OCI-LY7 (cell line): Measurements from ENCODE around the gene TPCN2. TPM values are rescaled to one million over a fixed set of nuclear protein-coding genes. Genes with fewer than 3 reads are reported as not detected.

Source experiments
- BruUV-seq: library from RNA; stranded (reverse); fragments of 400-500 nt; replicated peaks from 2 replicates; lab custom pipeline; 2021; lab: Mats Ljungman, UMichigan
- CTCF ChIA-PET: fragments of 300-600 bp; sonication (Branson Sonifier 250); formaldehyde crosslinking; loops from one replicate; lab custom pipeline; 2022; ENCODE audit warnings: antibody characterized with exemption; ENCODE audit not compliant: unreplicated experiment; lab: Charles Lee
- POLR2A ChIA-PET: fragments of 300-600 bp; sonication (Branson Sonifier 250); formaldehyde crosslinking; loops from one replicate; lab custom pipeline; 2022; ENCODE audit warnings: antibody characterized with exemption; lab: Charles Lee
- DNase-seq: peaks from one replicate; pipeline ENCODE4 v3.0.0-alpha.2; 2015; ENCODE audit warnings: low spot score
- H2AFZ ChIP-seq: fragments of 200-600 bp; sonication (generic), shearing (Covaris generic); 2 replicates; pipeline ENCODE4 v1.6.1; 2014; ENCODE audit warnings: mild to moderate bottlenecking, antibody characterized with exemption, low read length, moderate library complexity
- H3K27ac ChIP-seq: fragments of 200-600 bp; sonication (generic); 2 replicates; pipeline ENCODE4 v1.5.1; 2014; ENCODE audit warnings: mixed run types, low read depth, mild to moderate bottlenecking, moderate library complexity, low read length, inconsistent platforms; ENCODE audit not compliant: poor library complexity, severe bottlenecking
- H3K36me3 ChIP-seq: fragments of 200-600 bp; sonication (generic); 2 replicates; pipeline ENCODE4 v1.6.1; 2014; ENCODE audit warnings: mild to moderate bottlenecking, antibody characterized with exemption, low read length, moderate library complexity, mixed read lengths; ENCODE audit not compliant: insufficient read depth
- H3K4me1 ChIP-seq: fragments of 200-600 bp; sonication (generic); 2 replicates; pipeline ENCODE4 v1.5.1; 2014; ENCODE audit warnings: mild to moderate bottlenecking, low read length; ENCODE audit not compliant: insufficient read depth, poor library complexity, severe bottlenecking
- H3K4me2 ChIP-seq: fragments of 200-600 bp; sonication (generic); 2 replicates; pipeline ENCODE4 v1.6.1; 2014; ENCODE audit warnings: mild to moderate bottlenecking, low read length
- H3K4me3 ChIP-seq: fragments of 200-600 bp; sonication (generic); 2 replicates; pipeline ENCODE4 v1.5.1; 2014; ENCODE audit warnings: mild to moderate bottlenecking, low read depth, low read length; ENCODE audit not compliant: poor library complexity, severe bottlenecking
- H3K79me2 ChIP-seq: fragments of 200-600 bp; sonication (generic); 2 replicates; pipeline ENCODE4 v1.6.1; 2016; ENCODE audit warnings: low read depth, mild to moderate bottlenecking, low read length, moderate library complexity, mixed read lengths; ENCODE audit not compliant: insufficient read depth
- H3K9me2 ChIP-seq: fragments of 200-600 bp; sonication (generic); 2 replicates; pipeline ENCODE4 v1.6.1; 2016; ENCODE audit warnings: mild to moderate bottlenecking, low read length, mixed read lengths; ENCODE audit not compliant: insufficient read depth
- H3K9me3 ChIP-seq: fragments of 200-600 bp; sonication (generic); 2 replicates; pipeline ENCODE4 v1.6.1; 2014; ENCODE audit warnings: mild to moderate bottlenecking, mixed run types, low read length, mixed read lengths
- H4K20me1 ChIP-seq: fragments of 200-600 bp; sonication (generic); 2 replicates; pipeline ENCODE4 v1.6.1; 2014; ENCODE audit warnings: mild to moderate bottlenecking, antibody characterized with exemption, low read length, moderate library complexity, mixed read lengths; ENCODE audit not compliant: insufficient read depth
- CTCF ChIP-seq: fragments of 200-600 bp; sonication (generic); conservative IDR thresholded peaks from 2 replicates; pipeline ENCODE4 v1.5.1; 2014; ENCODE audit warnings: mild to moderate bottlenecking, antibody characterized with exemption, low read length, moderate library complexity, mixed read lengths
- EZH2phosphoT487 ChIP-seq: fragments of 200-600 bp; sonication (generic); IDR thresholded peaks from 2 replicates; pipeline ENCODE4 v1.6.1; 2018; ENCODE audit warnings: low read depth, borderline replicate concordance, mild to moderate bottlenecking, mixed run types, antibody characterized with exemption, low read length, moderate library complexity, mixed read lengths
- intact Hi-C: fragments of 100-400 bp; cut with micrococcal nuclease; formaldehyde crosslinking; loops from one replicate; pipeline ENCODE4 v1.10.0; 2022; ENCODE audit not compliant: unreplicated experiment
- total RNA-seq, 2 experiments: library from RNA; depleted of rRNA in 1 of 2; stranded (reverse); fragments of >200 nt in 1 of 2; shearing (Covaris generic) in 1 of 2; gene quantifications; 2 replicates each; pipeline ENCODE4 v1.2.3, GENCODE V29; 2014 to 2022

The TPCN2 gene
- total RNA-seq, 2 experiments from 2014 or later, result 21.5 to 65.2 TPM

- peaks cover 3% of the 10 kb centered on the region; the same call in 1 of the 2 replicates for H3K9me3 ChIP-seq
- peaks cover 13% of the 10 kb centered on the region for H3K36me3 ChIP-seq
- H3K4me1 ChIP-seq, result no peaks in the 10 kb centered on the region
- ChIA-PET POLR2A (no interaction called here), CTCF (no interaction called here)
- no peak overlapping the region for H3K27ac ChIP-seq
- H3K9me2 ChIP-seq, result no peaks in the 10 kb centered on the region
- no peak for DNase-seq
- intact Hi-C loops, result no loop called here
- H3K4me2 ChIP-seq, result no peak overlapping the region
- H4K20me1 ChIP-seq, result no peaks in the 10 kb centered on the region
- TF ChIP-seq EZH2phosphoT487 (no peak), CTCF (no peak)
- no peaks in the 10 kb centered on the region for H3K79me2 ChIP-seq
- no peak overlapping the region for H3K4me3 ChIP-seq
- no peak overlapping the region for H2AFZ ChIP-seq
- no TSS peak for BruUV-seq
These were observed 47.7 kb downstream of the TPCN2 start for GRCh38 chr11:69096473-69096872.

- Histone ChIP-seq H3K9me3 (no peaks in the 10 kb centered on the region), H3K9me2 (no peaks in the 10 kb centered on the region), H3K79me2 (no peaks in the 10 kb centered on the region), H2AFZ (no peak overlapping the region), H3K4me3 (no peak overlapping the region), H3K4me1 (no peaks in the 10 kb centered on the region), H4K20me1 (no peaks in the 10 kb centered on the region), H3K27ac (no peak overlapping the region), H3K36me3 (0 out of 2 replicates have a peak, but pooled peaks cover 6% of the 10 kb centered on the region), H3K4me2 (no peak overlapping the region)
- no TSS peak for BruUV-seq
- ChIA-PET POLR2A (no interaction called here), CTCF (no interaction called here)
- DNase-seq, result no peak
- TF ChIP-seq CTCF, result no peak
- TF ChIP-seq EZH2phosphoT487, result no peak
- intact Hi-C loops, result no loop called here
These were observed 48.5 kb downstream of the TPCN2 start for GRCh38 chr11:69097263-69097662.

GRCh38 chr11:69099180-69099579 is 50.4 kb downstream of the TPCN2 start:
- no TSS peak for BruUV-seq
- POLR2A ChIA-PET, result no interaction called here
- Histone ChIP-seq H3K79me2 (no peaks in the 10 kb centered on the region), H4K20me1 (no peaks in the 10 kb centered on the region), H3K4me3 (no peak overlapping the region), H3K9me2 (no peaks in the 10 kb centered on the region), H3K4me2 (no peak overlapping the region), H3K9me3 (no peaks in the 10 kb centered on the region), H3K27ac (no peak overlapping the region), H3K4me1 (no peaks in the 10 kb centered on the region), H2AFZ (no peak overlapping the region), H3K36me3 (no peaks in the 10 kb centered on the region)
- TF ChIP-seq EZH2phosphoT487 (no peak), CTCF (no peak)
- DNase-seq, result no peak
- CTCF ChIA-PET, result no interaction called here
- intact Hi-C loops, result no loop called here
